Stimulated activated CD8-positive, alpha-beta memory T cell treated with anti-CD3 and anti-CD28 coated beads, Interleukin-15, amount 100 ng/mL, for 1 hour (primary cell): ENCODE measurements around the gene TUG1.

ENCODE experiments used
- DNase-seq: peaks from one replicate; pipeline ENCODE4 v3.0.0-alpha.2; 2020; ENCODE audit warnings: low read depth

The TUG1 gene

DNA sequence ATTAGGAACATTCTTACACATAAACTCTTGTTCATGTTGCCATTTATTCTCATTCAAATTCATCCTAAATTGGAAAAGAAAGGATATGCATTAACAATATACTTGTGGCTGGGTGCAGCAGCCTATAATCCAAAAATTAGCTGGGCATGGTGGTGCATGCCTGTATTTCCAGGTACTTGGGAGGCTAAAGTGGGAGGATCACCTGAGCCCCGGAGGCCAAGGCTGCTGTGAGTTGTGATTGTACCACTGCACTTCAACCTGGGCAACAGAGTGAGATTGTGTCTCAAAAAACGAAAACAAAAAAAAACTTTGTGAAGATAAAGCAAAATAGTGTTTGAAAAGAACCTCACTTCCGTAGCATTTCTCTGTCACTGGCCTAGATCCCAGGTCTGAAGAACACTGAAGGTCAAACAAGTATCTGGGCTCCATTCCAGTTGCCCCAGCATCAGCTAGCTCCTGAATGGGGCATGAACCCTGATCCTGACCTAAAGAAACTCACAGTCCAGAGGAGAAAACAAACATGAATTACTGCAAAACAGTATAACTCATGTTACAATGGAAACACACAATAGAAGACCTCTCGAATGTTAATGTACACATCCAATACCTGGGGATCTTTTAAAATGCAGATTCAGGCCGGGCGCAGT is 32.2 kb downstream of the TUG1 start:
- no peak for DNase-seq

DNA sequence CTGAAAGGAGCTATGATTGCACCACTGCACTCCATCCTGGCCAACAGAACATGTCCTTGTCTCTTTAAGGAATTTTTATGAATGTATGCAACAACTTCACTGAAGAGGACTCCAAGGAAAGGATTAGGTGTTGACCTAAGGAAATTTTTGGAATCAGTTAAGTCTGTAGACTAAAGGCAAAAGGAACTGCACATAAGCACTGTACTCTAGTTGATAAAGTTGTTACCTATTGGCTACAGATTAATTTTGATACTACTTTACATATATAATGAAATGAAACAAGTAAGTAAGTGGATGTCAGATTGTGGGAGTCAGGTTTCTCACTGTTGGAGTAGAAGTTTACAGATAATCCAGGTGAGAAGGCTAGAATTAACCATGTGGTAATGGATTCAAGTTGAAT is 36.5 kb downstream of the TUG1 start:
- no peak for DNase-seq

DNA sequence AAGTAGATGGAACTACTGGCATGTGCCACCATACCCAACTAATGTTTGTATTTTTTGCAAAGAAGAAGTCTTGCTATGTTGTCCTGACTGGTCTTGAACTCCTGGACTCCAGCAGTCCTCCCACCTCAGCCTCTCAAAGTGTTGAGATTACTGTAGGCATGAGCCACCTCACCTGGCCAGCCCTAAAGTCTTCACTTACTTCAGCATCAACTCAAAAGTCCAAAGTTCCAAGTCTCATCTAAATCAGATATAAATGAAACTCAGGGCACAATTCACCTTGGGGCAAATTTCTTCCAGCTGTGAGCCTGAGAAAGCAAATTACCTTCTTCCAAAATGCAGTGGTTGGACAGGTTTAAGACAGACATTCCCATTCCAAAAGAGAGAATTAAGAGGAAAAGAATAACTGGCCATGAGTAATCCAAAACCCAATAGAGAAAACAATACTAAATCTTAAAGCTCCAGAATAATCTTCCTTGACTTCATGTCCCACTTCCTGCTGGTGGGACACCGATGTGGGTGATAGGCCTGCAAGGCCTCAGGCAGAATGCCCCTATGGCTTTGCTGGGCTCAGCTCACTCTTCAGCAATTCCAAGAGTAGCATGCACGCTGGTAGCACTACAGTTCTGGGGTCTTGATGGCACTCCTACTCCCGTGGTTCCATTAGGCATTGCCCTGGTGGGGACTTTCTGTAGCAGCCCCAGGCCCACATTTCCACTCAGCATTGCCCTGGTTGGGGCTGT is 50.3 kb downstream of the TUG1 start:
- no peak for DNase-seq

DNA sequence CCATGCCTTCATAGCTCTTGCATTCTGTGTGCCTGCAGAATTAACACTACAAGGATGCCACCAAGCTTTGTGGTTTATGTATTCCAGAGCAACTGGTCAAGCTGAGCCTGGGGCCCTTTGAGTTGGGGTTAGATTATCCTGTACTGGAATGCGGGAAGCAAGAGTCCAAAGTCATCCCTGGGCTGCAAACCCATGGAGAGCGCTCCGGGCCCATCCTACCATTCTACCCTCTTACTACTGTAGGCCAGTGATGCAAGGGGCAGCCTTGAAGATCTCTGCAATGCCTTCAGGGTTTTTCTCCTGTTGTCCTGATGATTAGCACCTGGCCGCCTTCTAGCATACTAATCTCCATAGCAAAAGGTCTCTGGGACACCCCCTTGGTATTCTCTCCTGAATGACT is 51.3 kb downstream of the TUG1 start:
- DNase-seq, result no peak

DNA sequence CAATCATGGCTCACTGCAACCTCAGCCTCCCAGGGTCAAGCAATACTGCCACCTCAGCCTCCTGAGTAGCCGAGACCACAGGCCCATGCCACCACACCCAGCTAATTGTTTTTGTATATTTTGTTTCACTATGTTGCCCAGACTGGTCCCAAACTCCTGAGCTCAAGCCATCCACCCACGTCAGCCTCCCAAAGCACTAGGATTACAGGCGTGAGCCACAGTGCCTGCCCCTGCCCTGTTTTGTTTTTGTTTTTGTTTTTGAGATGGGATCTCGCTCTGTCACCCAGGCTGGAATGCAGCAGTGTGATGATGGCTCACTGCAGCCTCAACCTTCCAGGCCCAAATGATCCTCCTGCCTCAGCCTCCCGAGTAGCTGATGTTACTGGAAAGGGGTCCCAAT is 53.5 kb downstream of the TUG1 start:
- DNase-seq, result no peak
